Common myeloid progenitor, CD34-positive (primary cell): ENCODE data around the gene MS4A4E.

Source experiments
- CTCF ChIA-PET: fragments of 350-600 bp; sonication (Branson Sonifier 250); formaldehyde crosslinking; loops from one replicate; lab custom pipeline; 2021; ENCODE audit warnings: antibody characterized with exemption; lab: Charles Lee
- POLR2A ChIA-PET: fragments of 350-600 bp; sonication (Branson Sonifier 250); formaldehyde crosslinking; loops from one replicate; lab custom pipeline; 2021; ENCODE audit warnings: antibody characterized with exemption; lab: Charles Lee
- DNase-seq, 3 donors: peaks; one replicate each; pipeline versions ENCODE4 v3.0.0 to v3.0.0-alpha.2; 2013
- H3K27ac ChIP-seq, 2 experiments: 1 replicate in 1 of 2; 2 replicates in 1 of 2; pipeline ENCODE4 v1.7.0; 2013; ENCODE audit warnings: inconsistent platforms in 2 of 2, low read length in 2 of 2, mild to moderate bottlenecking in 2 of 2, low read depth in 1 of 2, moderate library complexity in 1 of 2; ENCODE audit not compliant: severe bottlenecking in 2 of 2, insufficient read depth in 1 of 2, poor library complexity in 1 of 2
- H3K27me3 ChIP-seq, 5 experiments: replicated peaks in 2 of 5; 1 replicate in 3 of 5; 2 replicates in 2 of 5; pipeline versions ENCODE4 v1.6.1 to v1.7.0; 2013; ENCODE audit warnings: low read length in 4 of 5, mild to moderate bottlenecking in 2 of 5, moderate library complexity in 2 of 5, inconsistent platforms in 1 of 5; ENCODE audit not compliant: insufficient read depth in 5 of 5, control insufficient read depth in 4 of 5
- H3K36me3 ChIP-seq, 4 experiments: 1 replicate in 2 of 4; 2 replicates in 2 of 4; pipeline versions ENCODE4 v1.6.1 to v1.7.0; 2013; ENCODE audit warnings: low read length in 3 of 4, control low read depth in 1 of 4, mild to moderate bottlenecking in 1 of 4; ENCODE audit not compliant: control insufficient read depth in 4 of 4, insufficient read depth in 4 of 4
- H3K4me1 ChIP-seq, 4 experiments: 1 replicate in 3 of 4; 2 replicates in 1 of 4; pipeline versions ENCODE4 v1.6.1 to v1.7.1; 2013; ENCODE audit warnings: low read length in 3 of 4, mild to moderate bottlenecking in 3 of 4, control low read depth in 1 of 4, inconsistent platforms in 1 of 4, moderate library complexity in 1 of 4; ENCODE audit not compliant: control insufficient read depth in 4 of 4, insufficient read depth in 4 of 4; ENCODE audit errors: control extremely low read depth in 1 of 4
- H3K4me3 ChIP-seq, 7 experiments: 1 replicate in 4 of 7; 2 replicates in 3 of 7; pipeline versions ENCODE4 v1.5.1 to v1.7.0; 2013; ENCODE audit warnings: mild to moderate bottlenecking in 7 of 7, low read length in 6 of 7, moderate library complexity in 6 of 7, inconsistent platforms in 2 of 7, low read depth in 2 of 7, control low read depth in 1 of 7; ENCODE audit not compliant: insufficient read depth in 4 of 7, control insufficient read depth in 1 of 7; ENCODE audit errors: extremely low read depth in 1 of 7
- H3K9me3 ChIP-seq, 5 experiments: 1 replicate in 4 of 5; 2 replicates in 1 of 5; pipeline versions ENCODE4 v1.6.1 to v1.7.1; 2013; ENCODE audit warnings: low read length in 4 of 5, mild to moderate bottlenecking in 2 of 5, inconsistent platforms in 1 of 5, low read depth in 1 of 5, moderate library complexity in 1 of 5; ENCODE audit not compliant: control insufficient read depth in 4 of 5, insufficient read depth in 2 of 5; ENCODE audit errors: control extremely low read depth in 1 of 5
- WGBS: methylation state at CpG from one replicate; pipeline ENCODE4 v1.1.5; 2013; ENCODE audit not compliant: insufficient coverage; 5-methylcytosine and 5-hydroxymethylcytosine counted together

The MS4A4E gene

GRCh38 chr11:60222141-60222540 is 20.8 kb downstream of the MS4A4E start:
- Histone ChIP-seq H3K4me1 (no peaks in the 10 kb centered on the region), H3K9me3 (peaks cover 0 to 3% (median 0%) of the 10 kb centered on the region in 5 experiments), H3K27me3 (no peaks in the 10 kb centered on the region), H3K27ac (no peak overlapping the region), H3K4me3 (no peak overlapping the region), H3K36me3 (no peaks in the 10 kb centered on the region)
- 100% methylated on average over 2 of the region's 4 CpGs for whole genome bisulfite sequencing
- CTCF ChIA-PET: interaction anchor here (0.6 kb wide), 1 partner anchor 183 kb away, joined by 3 read pairs; no protein-coding TSS in a partner anchor
- DNase-seq: no peak
- POLR2A ChIA-PET: no interaction called here

DNA sequence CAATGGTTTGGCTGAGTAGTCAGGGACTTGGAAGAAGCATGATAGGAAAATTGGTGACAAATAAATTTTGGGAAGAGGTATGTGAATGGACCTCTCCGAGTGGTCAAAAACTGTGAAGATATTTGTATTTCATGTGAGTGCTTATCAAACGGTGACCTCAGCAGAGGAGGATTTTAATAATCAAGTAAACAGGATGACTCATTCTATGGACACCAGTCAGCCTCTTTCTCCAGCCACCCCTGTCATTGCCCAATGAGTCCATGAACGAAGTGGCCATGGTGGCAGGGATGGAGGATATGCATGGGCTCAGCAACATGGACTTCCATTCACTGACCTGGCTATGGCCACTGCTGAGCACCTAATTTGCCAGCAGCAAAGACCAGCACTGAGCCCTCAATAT is 21.2 kb downstream of the MS4A4E start:
- no peaks in the 10 kb centered on the region for H3K4me1 ChIP-seq
- 100% methylated on average over 3 of the region's 3 CpGs for WGBS
- no peak overlapping the region for H3K27ac ChIP-seq
- peaks cover 0 to 3% (median 0%) of the 10 kb centered on the region in 5 experiments for H3K9me3 ChIP-seq
- no peaks in the 10 kb centered on the region for H3K36me3 ChIP-seq
- ChIA-PET POLR2A (no interaction called here), CTCF (no interaction called here)
- no peaks in the 10 kb centered on the region for H3K27me3 ChIP-seq
- H3K4me3 ChIP-seq: no peak overlapping the region
- DNase-seq: no peak

DNA sequence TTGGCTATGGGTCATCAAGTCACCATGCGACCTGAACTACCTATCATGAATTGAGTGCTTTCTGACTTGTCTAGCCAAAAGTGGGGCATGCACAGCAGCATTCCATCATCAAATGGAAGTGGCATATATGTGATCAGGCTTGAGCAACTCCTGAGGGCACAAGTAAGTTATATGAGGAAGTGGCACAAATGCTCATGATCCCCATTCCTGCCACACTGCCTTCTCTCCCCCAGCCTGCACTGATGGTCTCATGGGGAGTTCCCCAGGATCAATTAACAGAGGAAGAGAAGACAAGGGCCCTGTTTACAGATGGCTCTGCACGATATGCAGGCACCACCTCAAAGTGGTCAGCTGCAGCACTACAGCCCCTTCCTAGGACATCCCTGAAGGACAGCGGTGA is 21.8 kb downstream of the MS4A4E start:
- Histone ChIP-seq H3K4me1 (no peaks in the 10 kb centered on the region), H3K27me3 (no peaks in the 10 kb centered on the region), H3K4me3 (no peak overlapping the region), H3K27ac (no peak overlapping the region), H3K36me3 (no peaks in the 10 kb centered on the region), H3K9me3 (peaks cover 0 to 3% (median 0%) of the 10 kb centered on the region in 5 experiments)
- DNase-seq: no peak
- 82% methylated on average over 3 of the region's 3 CpGs for WGBS
- POLR2A ChIA-PET: no interaction called here
- CTCF ChIA-PET: no interaction called here

- 100% methylated on average over 1 of the region's 1 CpG for WGBS
- CTCF ChIA-PET: no interaction called here
Observed at GRCh38 chr11:60214386-60214785, 28.6 kb downstream of the MS4A4E start.

GRCh38 chr11:60211206-60211605 is 31.7 kb downstream of the MS4A4E start:
- WGBS: 93% methylated on average over 4 of the region's 4 CpGs
- POLR2A ChIA-PET: no interaction called here
- Histone ChIP-seq H3K36me3 (no peaks in the 10 kb centered on the region), H3K9me3 (peaks cover 0 to 1% (median 0%) of the 10 kb centered on the region in 5 experiments), H3K27me3 (no peaks in the 10 kb centered on the region), H3K4me1 (no peaks in the 10 kb centered on the region), H3K4me3 (no peak overlapping the region), H3K27ac (no peak overlapping the region)
- CTCF ChIA-PET: no interaction called here
- no peak for DNase-seq

More at GRCh38 chr11:60214386-60214785, 28.6 kb downstream of the MS4A4E start:
- H3K4me1 ChIP-seq: no peaks in the 10 kb centered on the region
- no peaks in the 10 kb centered on the region for H3K27me3 ChIP-seq
- no peak overlapping the region for H3K4me3 ChIP-seq
- no peaks in the 10 kb centered on the region for H3K9me3 ChIP-seq
- H3K27ac ChIP-seq: no peak overlapping the region
- no peak for DNase-seq
- H3K36me3 ChIP-seq: no peaks in the 10 kb centered on the region
- POLR2A ChIA-PET: no interaction called here

GRCh38 chr11:60209977-60210376 is 33.0 kb downstream of the MS4A4E start:
- Histone ChIP-seq H3K27ac (no peak overlapping the region), H3K27me3 (no peaks in the 10 kb centered on the region), H3K4me3 (no peak overlapping the region), H3K9me3 (peaks cover 0 to 1% (median 0%) of the 10 kb centered on the region in 5 experiments), H3K4me1 (no peaks in the 10 kb centered on the region), H3K36me3 (no peaks in the 10 kb centered on the region)
- POLR2A ChIA-PET: no interaction called here
- WGBS: 100% methylated on average over 1 of the region's 3 CpGs
- CTCF ChIA-PET: interaction anchor here (1.4 kb wide), 2 partner anchors 11 to 42 kb away, joined by 4 read pairs; no protein-coding TSS in a partner anchor
- DNase-seq: no peak

DNA sequence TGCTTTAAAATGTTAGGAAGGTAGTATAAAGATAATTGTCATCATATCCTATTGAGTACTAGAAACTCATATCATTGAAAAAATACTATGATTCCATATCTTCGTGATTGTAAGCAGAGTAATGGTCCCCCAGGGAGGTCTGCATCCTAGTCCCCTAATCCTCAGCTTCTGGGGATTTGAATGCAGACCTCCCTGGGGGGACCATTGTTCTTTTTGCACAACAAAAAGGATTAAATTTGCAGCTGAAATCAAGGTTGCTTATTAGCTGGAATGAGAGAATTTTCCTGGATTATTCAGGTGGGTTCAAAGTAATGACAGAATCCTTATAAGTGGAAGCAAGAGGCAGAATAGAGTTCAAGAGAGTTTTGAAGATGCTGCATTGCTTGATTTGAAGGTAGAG is 34.0 kb downstream of the MS4A4E start:
- DNase-seq: no peak
- H3K36me3 ChIP-seq: no peaks in the 10 kb centered on the region
- H3K4me3 ChIP-seq: no peak overlapping the region
- H3K27me3 ChIP-seq: no peaks in the 10 kb centered on the region
- H3K9me3 ChIP-seq: peaks cover 0 to 1% (median 0%) of the 10 kb centered on the region in 5 experiments
- ChIA-PET CTCF (interaction anchor here (1.4 kb wide), 1 partner anchor 10 kb away, joined by 4 read pairs; no protein-coding TSS in a partner anchor), POLR2A (no interaction called here)
- H3K27ac ChIP-seq: no peak overlapping the region
- no peaks in the 10 kb centered on the region for H3K4me1 ChIP-seq
- no CpG with 5 or more reads among the region's 1 CpG for WGBS
